ENCODE data around the gene VTN. TPM values are rescaled to one million over a fixed set of nuclear protein-coding genes. Genes with fewer than 3 reads are reported as not detected.

VTN gene
- total RNA-seq, 2 experiments from 2014 or later: 0.08 to 0.12 TPM

DNA sequence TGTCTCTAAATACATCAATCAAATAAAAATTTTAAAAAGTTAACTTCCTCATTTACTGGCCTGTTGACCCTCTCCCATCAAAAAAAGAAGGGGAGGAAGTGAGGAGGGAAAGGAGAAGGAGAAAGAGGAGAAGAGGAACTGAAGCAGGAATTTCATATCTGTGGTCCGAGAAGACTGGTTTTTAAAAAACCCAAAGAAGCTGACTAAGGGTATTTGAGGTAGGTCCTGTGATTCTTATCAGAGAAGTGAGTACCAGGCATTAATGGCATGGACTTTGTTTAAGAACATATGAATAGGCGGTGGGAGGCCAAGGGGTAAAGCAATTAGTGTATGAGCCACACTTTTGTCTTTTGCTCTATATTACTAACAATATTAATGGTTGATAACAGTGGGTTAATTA, 33.9 kb upstream of the VTN start:
- CTCF ChIA-PET: interaction anchor here (0.6 to 3.2 kb wide), 5 partner anchors 8 to 26 kb away, joined by 3 to 13 read pairs (median 4); no protein-coding TSS in a partner anchor
- Mint-ChIP-seq H3K27me3 (peaks cover 7% of the 10 kb centered on the region), H3K27ac (no peak overlapping the region), H3K36me3 (ENCODE audit: low read depth) (no peaks in the 10 kb centered on the region), H3K4me1 (peaks cover 10% of the 10 kb centered on the region), H3K4me3 (no peak overlapping the region), H3K9me3 (no peaks in the 10 kb centered on the region)
- no peak for DNase-seq
- POLR2A ChIA-PET: no interaction called here

GRCh38 chr17:28402844-28403243, 32.7 kb upstream of the VTN start:
- CTCF ChIA-PET: interaction anchor here (3.2 kb wide), 1 partner anchor 14 kb away, joined by 13 read pairs; no protein-coding TSS in a partner anchor
- peaks cover 7% of the 10 kb centered on the region for H3K27me3 Mint-ChIP-seq
- no peak for DNase-seq
- H3K27ac Mint-ChIP-seq: no peak overlapping the region
- POLR2A ChIA-PET: interaction anchor here (0.6 kb wide), 1 partner anchor 59 kb away, joined by 3 read pairs; no protein-coding TSS in a partner anchor
- H3K4me3 Mint-ChIP-seq: no peak overlapping the region
- peaks cover 10% of the 10 kb centered on the region for H3K4me1 Mint-ChIP-seq
- no peaks in the 10 kb centered on the region for H3K36me3 Mint-ChIP-seq (ENCODE audit: low read depth)
- H3K9me3 Mint-ChIP-seq: no peaks in the 10 kb centered on the region

- no peak for DNase-seq
- H3K4me1 Mint-ChIP-seq: peaks cover 10% of the 10 kb centered on the region
- H3K9me3 Mint-ChIP-seq: no peaks in the 10 kb centered on the region
- peaks cover 7% of the 10 kb centered on the region for H3K27me3 Mint-ChIP-seq
- H3K36me3 Mint-ChIP-seq (ENCODE audit: low read depth): no peaks in the 10 kb centered on the region
- CTCF ChIA-PET: interaction anchor here (2.1 kb wide), 1 partner anchor 15 kb away, joined by 6 read pairs; no protein-coding TSS in a partner anchor
- no peak overlapping the region for H3K27ac Mint-ChIP-seq
- no peak overlapping the region for H3K4me3 Mint-ChIP-seq
- POLR2A ChIA-PET: interaction anchor here (0.6 kb wide), 1 partner anchor 60 kb away, joined by 3 read pairs; no protein-coding TSS in a partner anchor
Measured at GRCh38 chr17:28402224-28402630, 32.1 kb upstream of the VTN start.

- Mint-ChIP-seq H3K4me1 (peaks cover 4% of the 10 kb centered on the region), H3K9me3 (no peaks in the 10 kb centered on the region), H3K27ac (no peak overlapping the region), H3K36me3 (ENCODE audit: low read depth) (no peaks in the 10 kb centered on the region), H3K4me3 (no peak overlapping the region), H3K27me3 (no peaks in the 10 kb centered on the region)
- no peak for DNase-seq
- ChIA-PET POLR2A (interaction anchor here (0.8 kb wide), 1 partner anchor 15 kb away, joined by 3 read pairs; no protein-coding TSS in a partner anchor), CTCF (interaction anchor here (1.2 kb wide), 1 partner anchor 65 kb away, joined by 3 read pairs; the partner anchor contains the start of genes IFT20 and TNFAIP1)
Measured at GRCh38 chr17:28399808-28400207, 29.7 kb upstream of the VTN start.

DNA sequence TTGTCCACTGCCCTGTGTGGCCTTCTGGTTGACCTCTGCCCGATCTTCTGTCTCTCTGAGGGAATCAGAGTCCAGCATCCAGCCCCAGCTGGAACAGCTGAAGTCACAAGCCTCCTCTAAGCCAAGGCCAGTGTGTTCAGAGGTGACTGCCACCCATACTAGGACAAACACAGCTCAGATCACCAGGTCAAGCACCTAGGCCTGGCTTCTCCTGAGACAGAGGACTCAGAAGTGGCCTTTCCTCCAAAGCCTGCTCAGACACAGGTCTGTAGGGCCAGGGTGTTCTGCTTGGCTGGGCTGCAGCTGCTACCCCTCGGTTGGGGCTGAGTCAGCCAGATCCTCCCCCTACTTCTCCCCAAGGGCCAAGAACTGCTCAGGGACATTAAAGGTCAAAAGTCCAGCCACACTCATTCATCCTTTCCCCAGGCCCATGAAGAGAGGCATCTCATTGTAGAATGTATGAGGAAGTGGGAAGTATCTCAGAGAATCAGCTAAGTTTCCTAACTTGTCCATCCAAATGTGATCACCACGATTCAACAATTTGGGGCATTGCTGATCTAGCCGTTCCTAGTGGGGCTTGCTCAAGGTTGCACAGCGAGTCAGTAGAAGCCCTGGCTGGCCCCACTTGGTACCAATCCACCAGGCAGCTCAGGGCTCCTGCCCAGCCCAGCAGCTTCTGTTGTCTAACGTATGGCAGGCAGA, 28.3 kb upstream of the VTN start:
- no peak for DNase-seq
- peaks cover 7% of the 10 kb centered on the region for H3K36me3 Mint-ChIP-seq (ENCODE audit: low read depth)
- POLR2A ChIA-PET: no interaction called here
- H3K9me3 Mint-ChIP-seq: no peaks in the 10 kb centered on the region
- H3K27me3 Mint-ChIP-seq: no peaks in the 10 kb centered on the region
- H3K4me3 Mint-ChIP-seq: no peak overlapping the region
- peaks cover 4% of the 10 kb centered on the region for H3K4me1 Mint-ChIP-seq
- H3K27ac Mint-ChIP-seq: no peak overlapping the region
- CTCF ChIA-PET: no interaction called here

GRCh38 chr17:28397687-28398279, 27.7 kb upstream of the VTN start:
- ChIA-PET POLR2A (no interaction called here), CTCF (no interaction called here)
- Mint-ChIP-seq H3K36me3 (ENCODE audit: low read depth) (peaks cover 7% of the 10 kb centered on the region), H3K27ac (no peak overlapping the region), H3K4me1 (peaks cover 4% of the 10 kb centered on the region), H3K4me3 (no peak overlapping the region), H3K9me3 (no peaks in the 10 kb centered on the region), H3K27me3 (no peaks in the 10 kb centered on the region)
- DNase-seq: no peak

DNA sequence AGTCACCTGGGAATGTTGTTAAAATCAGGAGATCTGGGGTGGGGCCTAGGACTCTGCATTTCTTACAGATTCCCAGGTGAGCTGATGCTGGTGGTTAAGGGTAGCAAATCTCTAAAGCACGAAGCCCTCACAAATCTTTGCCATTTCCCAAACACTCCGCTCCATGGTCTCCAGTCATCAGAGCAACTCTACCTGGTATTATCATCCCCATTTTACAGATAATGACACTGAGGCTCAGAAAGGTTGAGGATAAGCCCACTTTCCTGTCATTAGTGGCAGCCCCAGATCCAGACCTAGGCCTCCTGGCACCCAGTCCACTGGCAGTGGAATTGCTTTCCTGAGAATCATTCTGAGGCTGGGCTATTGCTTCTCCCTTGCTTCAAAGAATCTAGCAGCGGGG, 27.2 kb upstream of the VTN start:
- Mint-ChIP-seq H3K36me3 (ENCODE audit: low read depth) (peaks cover 10% of the 10 kb centered on the region), H3K4me1 (peaks cover 4% of the 10 kb centered on the region), H3K4me3 (no peak overlapping the region), H3K9me3 (no peaks in the 10 kb centered on the region), H3K27me3 (no peaks in the 10 kb centered on the region), H3K27ac (no peak overlapping the region)
- CTCF ChIA-PET: interaction anchor here (0.6 kb wide), 1 partner anchor 462 kb away, joined by 3 read pairs; no protein-coding TSS in a partner anchor
- DNase-seq: no peak
- POLR2A ChIA-PET: no interaction called here

DNA sequence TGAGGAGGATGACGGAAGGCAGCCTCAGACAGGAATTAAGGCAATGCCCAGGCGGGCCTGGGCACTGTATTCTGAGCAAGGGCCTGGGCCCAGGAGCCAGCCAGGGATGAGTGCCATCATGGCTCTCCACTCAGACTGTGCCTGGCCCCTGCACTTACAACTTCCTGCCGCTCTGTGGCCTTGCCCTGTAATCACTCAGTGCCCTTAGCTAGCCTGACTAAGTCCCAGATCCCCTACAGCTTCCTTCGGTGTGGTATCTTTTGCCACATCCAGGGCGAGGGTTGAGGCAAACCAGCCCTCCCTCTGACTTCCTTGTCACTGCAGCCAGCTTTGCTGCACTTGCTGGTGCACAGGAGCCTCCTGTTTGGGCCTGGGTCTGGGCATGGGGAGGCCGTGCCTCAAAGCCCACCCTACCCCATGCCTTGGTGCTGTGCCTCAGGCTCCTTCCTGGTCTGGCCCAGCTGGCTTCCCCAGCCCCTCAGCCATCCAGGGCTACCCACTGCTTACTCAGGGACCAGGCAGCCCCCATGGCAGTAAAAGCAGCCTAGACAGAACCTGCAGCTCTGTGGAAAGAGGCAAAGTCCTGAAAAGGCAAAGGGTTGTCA, 26.6 kb upstream of the VTN start:
- H3K4me3 Mint-ChIP-seq: no peak overlapping the region
- no peak overlapping the region for H3K27ac Mint-ChIP-seq
- no peak for DNase-seq
- no peaks in the 10 kb centered on the region for H3K27me3 Mint-ChIP-seq
- ChIA-PET POLR2A (no interaction called here), CTCF (interaction anchor here (0.6 to 1.3 kb wide), 2 partner anchors 8 to 462 kb away, joined by 3 to 5 read pairs; no protein-coding TSS in a partner anchor)
- peaks cover 11% of the 10 kb centered on the region for H3K36me3 Mint-ChIP-seq (ENCODE audit: low read depth)
- H3K4me1 Mint-ChIP-seq: no peaks in the 10 kb centered on the region
- H3K9me3 Mint-ChIP-seq: no peaks in the 10 kb centered on the region

- Mint-ChIP-seq H3K36me3 (ENCODE audit: low read depth) (peaks cover 11% of the 10 kb centered on the region), H3K27ac (no peak overlapping the region), H3K9me3 (no peaks in the 10 kb centered on the region), H3K27me3 (no peaks in the 10 kb centered on the region), H3K4me3 (no peak overlapping the region), H3K4me1 (no peaks in the 10 kb centered on the region)
- ChIA-PET CTCF (interaction anchor here (0.9 to 1.3 kb wide), 3 partner anchors 9 to 26 kb away, joined by 3 to 5 read pairs (median 3); partner anchors contain the start of gene VTN), POLR2A (no interaction called here)
- DNase-seq: no peak
Measured at GRCh38 chr17:28395968-28396367, 25.9 kb upstream of the VTN start.

DNA sequence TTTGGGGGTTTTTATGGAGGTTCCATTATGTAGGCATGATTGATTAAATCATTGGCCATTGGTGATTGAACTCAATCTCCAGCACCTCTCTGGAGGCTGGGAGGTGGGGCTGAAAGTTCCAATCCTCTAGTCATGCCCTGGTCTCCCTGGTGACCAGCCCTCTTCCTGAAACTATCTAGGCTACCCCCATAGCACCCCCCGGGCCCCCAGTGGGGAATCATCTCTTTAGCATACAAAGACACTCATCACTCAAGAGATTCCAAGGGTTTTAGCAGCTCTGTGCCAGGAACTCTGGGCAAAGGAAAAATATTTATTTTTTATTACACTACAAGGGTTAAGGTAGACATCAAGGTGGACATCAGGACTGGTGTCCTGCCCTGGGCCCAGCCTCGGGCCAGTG, 25.3 kb upstream of the VTN start:
- H3K27me3 Mint-ChIP-seq: no peaks in the 10 kb centered on the region
- H3K4me1 Mint-ChIP-seq: no peaks in the 10 kb centered on the region
- no peak overlapping the region for H3K4me3 Mint-ChIP-seq
- ChIA-PET POLR2A (no interaction called here), CTCF (interaction anchor here (0.8 to 1.0 kb wide), 3 partner anchors 9 to 25 kb away, joined by 3 read pairs; partner anchors contain the start of gene VTN)
- no peak overlapping the region for H3K27ac Mint-ChIP-seq
- no peaks in the 10 kb centered on the region for H3K9me3 Mint-ChIP-seq
- peaks cover 13% of the 10 kb centered on the region for H3K36me3 Mint-ChIP-seq (ENCODE audit: low read depth)
- no peak for DNase-seq

DNA sequence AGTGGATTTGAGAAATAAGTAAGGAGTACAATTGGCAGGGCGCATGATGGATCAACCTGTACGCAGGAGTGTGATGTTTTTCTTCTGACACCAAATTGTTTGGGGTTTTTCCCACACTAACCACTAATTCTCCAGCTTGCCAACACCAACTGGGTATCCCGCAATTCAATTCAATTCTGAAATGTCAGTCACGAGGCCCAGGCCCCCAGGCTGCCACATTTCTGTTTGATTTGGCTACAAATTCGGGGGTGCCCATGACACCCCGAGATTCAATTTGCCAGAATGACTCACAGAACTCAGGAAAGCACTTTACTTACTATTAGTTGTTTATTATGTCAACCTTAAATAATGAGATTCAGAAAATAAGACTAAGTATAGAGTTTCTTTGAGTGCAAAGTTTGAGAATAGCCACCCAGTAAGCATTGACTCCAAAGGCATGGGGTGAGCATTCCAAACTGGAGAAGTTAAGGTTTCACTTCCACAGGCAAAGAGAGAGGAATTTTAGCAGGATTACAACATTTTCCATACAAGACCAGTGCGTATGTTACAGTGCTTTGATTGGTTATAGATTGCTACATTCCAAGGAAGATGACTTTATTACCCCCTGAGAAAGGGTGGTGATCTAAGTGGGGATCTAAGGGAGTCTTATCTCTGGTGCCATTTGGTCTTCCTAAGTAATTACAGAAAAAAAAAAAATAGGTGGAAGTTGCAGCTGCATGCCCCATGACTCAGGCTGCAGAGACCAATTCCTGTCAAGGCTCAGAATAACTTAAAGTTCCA, 24.4 kb upstream of the VTN start:
- DNase-seq: no peak
- Mint-ChIP-seq H3K9me3 (no peaks in the 10 kb centered on the region), H3K4me1 (no peaks in the 10 kb centered on the region), H3K4me3 (no peak overlapping the region), H3K27ac (no peak overlapping the region), H3K27me3 (no peaks in the 10 kb centered on the region), H3K36me3 (ENCODE audit: low read depth) (peaks cover 22% of the 10 kb centered on the region)
- ChIA-PET POLR2A (no interaction called here), CTCF (interaction anchor here (0.8 to 1.0 kb wide), 2 partner anchors 8 to 9 kb away, joined by 3 read pairs; no protein-coding TSS in a partner anchor)

GRCh38 chr17:28392491-28392890, 22.4 kb upstream of the VTN start:
- no peaks in the 10 kb centered on the region for H3K27me3 Mint-ChIP-seq
- H3K36me3 Mint-ChIP-seq (ENCODE audit: low read depth): peaks cover 29% of the 10 kb centered on the region
- no peak overlapping the region for H3K4me3 Mint-ChIP-seq
- ChIA-PET POLR2A (no interaction called here), CTCF (no interaction called here)
- no peaks in the 10 kb centered on the region for H3K4me1 Mint-ChIP-seq
- no peak for DNase-seq
- H3K27ac Mint-ChIP-seq: no peak overlapping the region
- H3K9me3 Mint-ChIP-seq: no peaks in the 10 kb centered on the region

Data from activated CD4-positive, alpha-beta T cell treated with anti-CD3 and anti-CD28 coated beads, Interleukin-2, amount 10 ng/mL, durations not matched to agents 7 days and 5 days (primary cell).